Progenitor cell of endocrine pancreas (in vitro differentiated cells): ENCODE results near the gene IFNL3. TPM values are rescaled to one million over a fixed set of nuclear protein-coding genes. Genes with fewer than 3 reads are reported as not detected.

Experiments used
- DNase-seq: peaks from one replicate; pipeline ENCODE4 v3.0.0; 2021; ENCODE audit warnings: low spot score; ENCODE audit not compliant: unreplicated experiment
- H3K27ac Mint-ChIP-seq: 2 replicates; pipeline ENCODE4 v1.8.0; 2021; ENCODE audit warnings: mild to moderate bottlenecking, moderate library complexity, mixed read lengths
- H3K27me3 Mint-ChIP-seq: 2 replicates; pipeline ENCODE4 v1.8.0; 2021; ENCODE audit warnings: mixed read lengths
- H3K36me3 Mint-ChIP-seq: 2 replicates; pipeline ENCODE4 v1.8.0; 2022; ENCODE audit warnings: mixed read lengths; ENCODE audit not compliant: insufficient read depth
- H3K4me1 Mint-ChIP-seq: 2 replicates; pipeline ENCODE4 v1.8.0; 2021; ENCODE audit warnings: low read depth, mixed read lengths
- H3K4me3 Mint-ChIP-seq: 2 replicates; pipeline ENCODE4 v1.8.0; 2021; ENCODE audit warnings: low read depth, mild to moderate bottlenecking, moderate library complexity, mixed read lengths
- H3K9me3 Mint-ChIP-seq: 2 replicates; pipeline ENCODE4 v1.8.0; 2021; ENCODE audit warnings: low read depth, mixed read lengths
- total RNA-seq: library from RNA; stranded (reverse); gene quantifications from 2 replicates; pipeline ENCODE4 v1.2.1, GENCODE V29; 2021
- TF ChIP-seq, protein P1 (sequence below): fragments of 200-600 bp; sonication (generic); IDR thresholded peaks from one replicate; pipeline ENCODE4 v1.5.0; 2021; ENCODE audit warnings: antibody characterized with exemption, mild to moderate bottlenecking; ENCODE audit not compliant: unreplicated experiment

The IFNL3 gene
- total RNA-seq, 1 donor from 2014 or later: not detected

DNA sequence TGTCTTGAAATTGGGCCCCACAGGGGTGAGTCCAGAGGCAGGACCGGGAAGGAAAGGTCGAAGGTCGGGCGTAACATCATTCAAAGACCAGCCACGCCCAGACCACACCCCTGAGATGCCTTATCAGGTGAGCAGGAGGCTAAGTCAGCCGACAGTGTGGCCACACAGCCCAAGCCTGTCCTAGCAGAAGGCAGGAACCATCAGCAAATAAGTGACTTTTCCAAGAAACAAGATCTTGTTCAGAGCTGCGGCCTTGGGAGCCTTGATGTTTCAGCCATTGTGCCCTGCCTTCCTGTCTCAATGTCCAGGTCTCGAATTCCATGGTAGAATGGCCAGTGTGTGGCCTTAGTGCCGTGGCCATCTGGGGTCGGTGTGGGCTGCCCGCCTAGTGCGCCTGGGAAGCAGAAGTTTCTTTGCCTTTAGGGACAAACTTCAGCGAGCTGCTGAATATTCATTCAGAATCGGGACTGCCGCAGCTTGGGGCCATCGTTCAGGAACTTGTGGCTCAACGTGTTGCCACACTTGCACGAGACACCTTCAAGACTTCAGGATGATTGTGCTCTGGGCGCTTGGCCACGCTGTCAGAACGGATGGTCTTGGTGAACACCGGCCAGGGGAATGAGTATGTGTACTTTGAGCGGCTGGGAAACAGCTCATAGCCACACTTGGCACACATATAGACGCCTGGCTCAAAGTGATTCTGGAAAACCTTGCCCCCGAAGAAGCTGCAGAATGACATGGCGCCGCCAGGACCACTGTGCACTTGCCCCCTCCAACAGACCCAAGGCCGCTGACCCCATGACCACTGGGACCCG is 9.9 kb upstream of the IFNL3 start:
- H3K36me3 Mint-ChIP-seq: no peaks in the 10 kb centered on the region
- no peaks in the 10 kb centered on the region for H3K9me3 Mint-ChIP-seq
- no peaks in the 10 kb centered on the region for H3K4me1 Mint-ChIP-seq
- TF ChIP-seq, protein P1, sequence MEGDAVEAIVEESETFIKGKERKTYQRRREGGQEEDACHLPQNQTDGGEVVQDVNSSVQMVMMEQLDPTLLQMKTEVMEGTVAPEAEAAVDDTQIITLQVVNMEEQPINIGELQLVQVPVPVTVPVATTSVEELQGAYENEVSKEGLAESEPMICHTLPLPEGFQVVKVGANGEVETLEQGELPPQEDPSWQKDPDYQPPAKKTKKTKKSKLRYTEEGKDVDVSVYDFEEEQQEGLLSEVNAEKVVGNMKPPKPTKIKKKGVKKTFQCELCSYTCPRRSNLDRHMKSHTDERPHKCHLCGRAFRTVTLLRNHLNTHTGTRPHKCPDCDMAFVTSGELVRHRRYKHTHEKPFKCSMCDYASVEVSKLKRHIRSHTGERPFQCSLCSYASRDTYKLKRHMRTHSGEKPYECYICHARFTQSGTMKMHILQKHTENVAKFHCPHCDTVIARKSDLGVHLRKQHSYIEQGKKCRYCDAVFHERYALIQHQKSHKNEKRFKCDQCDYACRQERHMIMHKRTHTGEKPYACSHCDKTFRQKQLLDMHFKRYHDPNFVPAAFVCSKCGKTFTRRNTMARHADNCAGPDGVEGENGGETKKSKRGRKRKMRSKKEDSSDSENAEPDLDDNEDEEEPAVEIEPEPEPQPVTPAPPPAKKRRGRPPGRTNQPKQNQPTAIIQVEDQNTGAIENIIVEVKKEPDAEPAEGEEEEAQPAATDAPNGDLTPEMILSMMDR: no peak
- H3K4me3 Mint-ChIP-seq: no peak overlapping the region
- no peak for DNase-seq
- no peak overlapping the region for H3K27ac Mint-ChIP-seq
- peaks cover 49% of the 10 kb centered on the region for H3K27me3 Mint-ChIP-seq

DNA sequence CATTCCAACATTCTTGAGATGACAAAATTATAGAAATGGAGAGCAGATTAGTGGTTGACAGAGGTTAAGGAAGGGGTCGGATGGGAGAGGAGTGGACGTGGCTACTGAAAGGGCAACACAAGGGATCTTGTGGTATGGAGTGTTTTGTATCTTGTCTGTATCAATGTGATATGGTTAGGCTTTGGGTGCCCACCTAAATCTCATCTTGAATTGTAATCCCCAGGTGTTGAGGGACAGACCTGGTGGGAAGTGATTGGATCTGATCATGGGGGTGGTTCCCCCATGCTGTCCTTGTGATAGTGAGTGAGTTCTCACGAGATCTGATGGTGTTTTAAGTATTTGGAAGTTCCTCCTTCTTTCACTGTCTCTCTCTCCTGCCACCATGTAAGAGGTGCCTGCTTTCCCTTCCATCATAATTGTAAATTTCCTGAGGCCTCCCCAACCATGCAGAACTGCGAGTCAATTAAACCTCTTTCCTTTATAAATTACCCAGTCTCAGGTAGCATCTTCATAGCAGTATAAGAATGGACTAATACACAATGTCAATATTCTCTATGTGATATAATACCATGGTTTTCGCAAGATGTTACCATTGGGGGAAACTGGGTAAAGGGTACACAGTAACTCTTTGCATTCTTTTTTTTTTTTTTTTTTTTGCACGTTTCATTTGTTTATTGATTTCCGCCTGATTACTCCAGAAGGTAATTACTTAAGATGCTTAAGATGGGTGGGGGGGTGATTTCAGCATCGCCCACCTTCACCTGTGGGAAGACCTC is 8.8 kb upstream of the IFNL3 start:
- TF ChIP-seq, protein P1: no peak
- H3K27me3 Mint-ChIP-seq: peaks cover 56% of the 10 kb centered on the region
- no peak overlapping the region for H3K4me3 Mint-ChIP-seq
- no peaks in the 10 kb centered on the region for H3K4me1 Mint-ChIP-seq
- no peaks in the 10 kb centered on the region for H3K9me3 Mint-ChIP-seq
- DNase-seq: no peak
- H3K27ac Mint-ChIP-seq: no peak overlapping the region
- H3K36me3 Mint-ChIP-seq: no peaks in the 10 kb centered on the region

- no peak for DNase-seq
- TF ChIP-seq, protein P1: no peak
- Mint-ChIP-seq H3K27ac (no peak overlapping the region), H3K27me3 (peaks cover 63% of the 10 kb centered on the region), H3K36me3 (no peaks in the 10 kb centered on the region), H3K4me1 (no peaks in the 10 kb centered on the region), H3K9me3 (no peaks in the 10 kb centered on the region), H3K4me3 (no peak overlapping the region)
These were observed 7.7 kb upstream of the IFNL3 start for GRCh38 chr19:39252458-39252857.

DNA sequence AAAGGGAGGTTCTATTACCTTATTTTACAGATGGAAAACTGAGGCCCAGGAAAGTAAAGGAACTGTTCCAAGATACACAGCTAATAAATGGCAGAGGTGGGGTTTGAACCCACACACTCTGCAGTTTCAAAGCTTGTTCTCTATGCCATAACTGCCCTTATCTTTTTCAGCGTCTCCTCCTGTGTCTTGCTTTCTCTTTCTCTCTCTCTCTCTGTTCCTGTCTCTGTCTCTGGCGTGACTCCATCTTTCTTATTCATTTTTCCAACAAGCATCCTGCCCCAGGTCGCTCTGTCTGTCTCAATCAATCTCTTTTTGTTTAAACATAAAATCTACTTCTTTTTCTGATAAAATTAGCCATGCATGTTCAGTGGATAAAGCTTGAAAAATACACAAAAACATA is 7.0 kb upstream of the IFNL3 start:
- no peaks in the 10 kb centered on the region for H3K36me3 Mint-ChIP-seq
- H3K4me1 Mint-ChIP-seq: no peaks in the 10 kb centered on the region
- H3K9me3 Mint-ChIP-seq: no peaks in the 10 kb centered on the region
- DNase-seq: no peak
- peaks cover 70% of the 10 kb centered on the region for H3K27me3 Mint-ChIP-seq
- H3K27ac Mint-ChIP-seq: no peak overlapping the region
- H3K4me3 Mint-ChIP-seq: no peak overlapping the region
- TF ChIP-seq, protein P1: no peak

GRCh38 chr19:39251081-39251480 is 6.3 kb upstream of the IFNL3 start:
- DNase-seq: no peak
- Mint-ChIP-seq H3K27me3 (peaks cover 70% of the 10 kb centered on the region), H3K9me3 (no peaks in the 10 kb centered on the region), H3K27ac (no peak overlapping the region), H3K36me3 (no peaks in the 10 kb centered on the region), H3K4me1 (no peaks in the 10 kb centered on the region), H3K4me3 (no peak overlapping the region)
- TF ChIP-seq, protein P1: no peak
